A673 (cell line): ENCODE results near the gene RBMS2. TPM values are rescaled to one million over a fixed set of nuclear protein-coding genes. Genes with fewer than 3 reads are reported as not detected.
"Not testable (repeated sequence)": the region's sequence is repeated elsewhere in the genome, so short reads cannot be mapped to it uniquely, and the experiment has no call there.

Source experiments
- BruUV-seq: library from RNA; stranded (reverse); fragments of 400-500 nt; replicated peaks from 2 replicates; lab custom pipeline; 2021; lab: Mats Ljungman, UMichigan
- CTCF ChIA-PET: fragments of 300-600 bp; sonication (Branson Sonifier 250); formaldehyde crosslinking; loops from one replicate; lab custom pipeline; 2022; ENCODE audit warnings: antibody characterized with exemption; lab: Charles Lee
- POLR2A ChIA-PET: fragments of 300-600 bp; sonication (Branson Sonifier 250); formaldehyde crosslinking; loops from one replicate; lab custom pipeline; 2022; ENCODE audit warnings: antibody characterized with exemption; ENCODE audit not compliant: low non-redundant PET; lab: Charles Lee
- DNase-seq: peaks from one replicate; pipeline ENCODE4 v3.0.0-alpha.2; 2015; ENCODE audit warnings: low spot score
- H3K27ac ChIP-seq: fragments of 200-600 bp; sonication (generic); 2 replicates; pipeline ENCODE4 v1.5.1; 2016; ENCODE audit warnings: mixed run types, low read depth, mild to moderate bottlenecking, mixed read lengths, antibody characterized with exemption, low read length; ENCODE audit not compliant: poor library complexity, severe bottlenecking
- H3K27me3 ChIP-seq: fragments of 200-600 bp; sonication (generic); replicated peaks from 2 replicates; pipeline ENCODE4 v1.6.1; 2017; ENCODE audit warnings: mixed run types, low read depth, mild to moderate bottlenecking, mixed read lengths, antibody characterized with exemption, low read length; ENCODE audit not compliant: insufficient read depth, poor library complexity
- H3K36me3 ChIP-seq: fragments of 200-600 bp; sonication (generic); 2 replicates; pipeline ENCODE4 v1.6.1; 2016; ENCODE audit warnings: mixed run types, mild to moderate bottlenecking, mixed read lengths, antibody characterized with exemption, low read length; ENCODE audit not compliant: insufficient read depth, poor library complexity, severe bottlenecking
- H3K4me1 ChIP-seq: fragments of 200-600 bp; sonication (generic); 2 replicates; pipeline ENCODE4 v1.6.1; 2017; ENCODE audit warnings: mixed run types, mild to moderate bottlenecking, mixed read lengths, antibody characterized with exemption, low read length; ENCODE audit not compliant: insufficient read depth, poor library complexity, severe bottlenecking
- H3K4me3 ChIP-seq: fragments of 200-600 bp; sonication (generic); 2 replicates; pipeline ENCODE4 v1.5.1; 2016; ENCODE audit warnings: low read depth, mixed run types, mild to moderate bottlenecking, mixed read lengths, low read length; ENCODE audit not compliant: poor library complexity, severe bottlenecking
- H3K9me3 ChIP-seq: fragments of 200-600 bp; sonication (generic); 2 replicates; pipeline ENCODE4 v1.6.1; 2016; ENCODE audit warnings: mixed run types, low read depth, mild to moderate bottlenecking, mixed read lengths, antibody characterized with exemption, low read length; ENCODE audit not compliant: poor library complexity, severe bottlenecking
- CTCF ChIP-seq: fragments of 300-800, 200-600 bp; sonication (generic); conservative IDR thresholded peaks from 2 replicates; pipeline ENCODE4 v1.5.1; 2017; ENCODE audit warnings: low read depth, mild to moderate bottlenecking, antibody characterized with exemption, low read length, moderate library complexity, mixed read lengths
- EZH2 ChIP-seq: fragments of 200-600 bp; sonication (generic); IDR thresholded peaks from 2 replicates; pipeline ENCODE4 v1.6.1; 2017; ENCODE audit warnings: borderline replicate concordance, low read depth, mild to moderate bottlenecking, mixed read lengths, antibody characterized with exemption, low read length; ENCODE audit not compliant: poor library complexity, severe bottlenecking
- intact Hi-C: fragments of 100-400 bp; cut with micrococcal nuclease; formaldehyde crosslinking; loops from one replicate; pipeline ENCODE4 v1.10.0; 2022; ENCODE audit not compliant: unreplicated experiment
- total RNA-seq: library from RNA; stranded (reverse); gene quantifications from 2 replicates; pipeline ENCODE4 v1.2.3, GENCODE V29; 2021

Gene RBMS2
- total RNA-seq, 1 experiment from 2014 or later, result 29.7 TPM

DNA sequence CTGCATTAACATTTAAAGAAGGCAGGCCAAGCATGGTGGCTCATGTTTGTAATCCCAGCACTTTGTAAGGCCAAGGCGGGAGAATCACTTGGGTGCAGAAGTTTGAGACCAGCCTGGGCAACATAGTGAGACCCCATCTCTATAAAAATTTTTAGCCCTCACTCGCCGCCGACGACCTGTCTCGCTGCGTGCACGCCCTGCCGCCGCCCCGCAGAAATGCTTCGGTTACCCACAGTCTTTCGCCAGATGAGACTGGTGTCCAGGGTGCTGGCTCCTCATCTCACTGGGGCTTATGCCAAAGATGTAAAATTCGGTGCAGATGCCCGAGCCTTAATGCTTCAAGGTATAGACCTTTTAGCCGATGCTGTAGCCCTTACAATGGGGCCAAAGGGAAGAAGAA is 10.8 kb upstream of the RBMS2 start:
- TF ChIP-seq CTCF (no peak), EZH2 (no peak)
- intact Hi-C loops, result loop anchor here (5.0 kb wide), 3 partner anchors 62 to 602 kb away; partner anchors contain the start of gene STAT6
- Histone ChIP-seq H3K4me3 (no peak overlapping the region), H3K9me3 (no peaks in the 10 kb centered on the region), H3K36me3 (no peaks in the 10 kb centered on the region), H3K27ac (no peak overlapping the region), H3K27me3 (no peaks in the 10 kb centered on the region), H3K4me1 (no peaks in the 10 kb centered on the region)
- ChIA-PET POLR2A (no interaction called here), CTCF (no interaction called here)
- DNase-seq, result no peak
- no TSS peak for BruUV-seq

DNA sequence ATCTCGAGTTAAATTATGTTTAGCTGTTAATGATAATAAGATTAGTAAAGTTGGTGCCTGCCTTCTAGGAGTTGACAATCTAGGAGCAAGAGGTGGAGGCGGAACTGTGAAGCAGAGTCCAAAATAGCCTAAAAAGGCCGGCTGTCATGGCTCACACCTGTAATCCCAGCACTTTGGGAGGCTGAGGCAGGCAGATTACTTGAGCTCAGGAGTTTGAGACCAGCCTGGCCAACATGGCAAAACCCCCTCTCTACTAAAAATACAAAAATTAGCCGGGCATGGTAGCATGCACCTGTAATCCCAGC is 7.7 kb upstream of the RBMS2 start:
- BruUV-seq, H3K9me3 ChIP-seq, POLR2A ChIA-PET, DNase-seq, H3K4me3 ChIP-seq, H3K4me1 ChIP-seq, H3K36me3 ChIP-seq, H3K27ac ChIP-seq, H3K27me3 ChIP-seq: not testable (repeated sequence)
- intact Hi-C loops, result loop anchor here (5.0 kb wide), 3 partner anchors 58 to 598 kb away; partner anchors contain the start of gene STAT6
- CTCF ChIA-PET, result interaction anchor here (1.0 to 2.6 kb wide), 3 partner anchors 60 to 123 kb away, joined by 3 to 26 read pairs (median 20); no protein-coding TSS in a partner anchor

DNA sequence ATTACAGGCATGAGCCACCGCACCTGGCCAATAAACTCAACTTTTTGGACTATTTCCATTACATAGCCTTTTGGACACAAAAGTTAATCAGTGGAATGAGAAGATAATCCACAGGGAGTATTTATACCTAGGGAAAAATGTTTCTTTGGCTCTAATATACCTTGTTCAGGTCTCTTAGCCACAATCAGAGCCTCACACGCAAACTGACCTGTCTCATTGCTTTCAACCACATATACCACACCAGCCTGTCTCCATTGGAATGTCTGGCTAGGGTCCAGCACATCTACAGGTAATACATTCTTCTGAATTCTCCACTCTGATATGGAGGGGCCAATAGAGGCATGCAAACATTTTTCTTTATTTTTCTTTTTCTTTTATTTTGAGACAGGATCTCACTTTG is 3.8 kb upstream of the RBMS2 start:
- no peaks in the 10 kb centered on the region for H3K9me3 ChIP-seq
- no peaks in the 10 kb centered on the region for H3K36me3 ChIP-seq
- ChIA-PET CTCF (no interaction called here), POLR2A (interaction anchor here (0.5 kb wide), 1 partner anchor 11 kb away, joined by 3 read pairs; no protein-coding TSS in a partner anchor)
- DNase-seq, result no peak
- H3K4me3 ChIP-seq, result no peak overlapping the region
- TF ChIP-seq CTCF (no peak), EZH2 (no peak)
- BruUV-seq, result no TSS peak
- no peak overlapping the region for H3K27ac ChIP-seq
- intact Hi-C loops, result no loop called here
- H3K4me1 ChIP-seq, result peaks cover 18% of the 10 kb centered on the region
- H3K27me3 ChIP-seq, result no peaks in the 10 kb centered on the region

DNA sequence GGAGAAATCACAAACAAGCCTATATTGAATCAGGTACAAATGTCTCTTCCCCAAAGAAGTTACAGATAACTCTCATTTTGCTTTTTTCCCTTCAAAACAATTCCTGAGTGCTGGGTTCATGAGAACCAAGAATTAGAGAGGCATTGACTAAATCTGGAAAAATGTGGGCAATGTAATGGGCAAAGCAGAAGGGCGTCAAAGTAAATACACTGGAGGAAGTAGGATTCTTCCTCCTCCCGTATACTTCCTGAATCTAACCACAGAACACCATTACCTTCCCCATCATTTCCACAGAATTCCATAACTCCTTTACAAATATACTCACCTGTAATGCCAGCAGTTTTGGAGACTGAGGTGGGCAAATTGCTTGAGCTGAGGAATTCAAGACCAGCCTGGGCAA is 3.0 kb upstream of the RBMS2 start:
- Histone ChIP-seq H3K27me3 (no peaks in the 10 kb centered on the region), H3K27ac (no peak overlapping the region), H3K36me3 (no peaks in the 10 kb centered on the region), H3K4me3 (no peak overlapping the region), H3K9me3 (no peaks in the 10 kb centered on the region), H3K4me1 (peaks cover 19% of the 10 kb centered on the region)
- intact Hi-C loops, result no loop called here
- ChIA-PET CTCF (no interaction called here), POLR2A (no interaction called here)
- TF ChIP-seq EZH2, result no peak
- TF ChIP-seq CTCF, result no peak
- BruUV-seq, result no TSS peak
- DNase-seq, result no peak
